OCI-LY7 (cell line): ENCODE data around the gene ATXN7L3. TPM values are rescaled to one million over a fixed set of nuclear protein-coding genes. Genes with fewer than 3 reads are reported as not detected.

Source experiments
- BruUV-seq: library from RNA; stranded (reverse); fragments of 400-500 nt; replicated peaks from 2 replicates; lab custom pipeline; 2021; lab: Mats Ljungman, UMichigan
- CTCF ChIA-PET: fragments of 300-600 bp; sonication (Branson Sonifier 250); formaldehyde crosslinking; loops from one replicate; lab custom pipeline; 2022; ENCODE audit warnings: antibody characterized with exemption; ENCODE audit not compliant: unreplicated experiment; lab: Charles Lee
- POLR2A ChIA-PET: fragments of 300-600 bp; sonication (Branson Sonifier 250); formaldehyde crosslinking; loops from one replicate; lab custom pipeline; 2022; ENCODE audit warnings: antibody characterized with exemption; lab: Charles Lee
- DNase-seq: peaks from one replicate; pipeline ENCODE4 v3.0.0-alpha.2; 2015; ENCODE audit warnings: low spot score
- H2AFZ ChIP-seq: fragments of 200-600 bp; sonication (generic), shearing (Covaris generic); 2 replicates; pipeline ENCODE4 v1.6.1; 2014; ENCODE audit warnings: mild to moderate bottlenecking, antibody characterized with exemption, low read length, moderate library complexity
- H3K27ac ChIP-seq: fragments of 200-600 bp; sonication (generic); 2 replicates; pipeline ENCODE4 v1.5.1; 2014; ENCODE audit warnings: mixed run types, low read depth, mild to moderate bottlenecking, moderate library complexity, low read length, inconsistent platforms; ENCODE audit not compliant: poor library complexity, severe bottlenecking
- H3K36me3 ChIP-seq: fragments of 200-600 bp; sonication (generic); 2 replicates; pipeline ENCODE4 v1.6.1; 2014; ENCODE audit warnings: mild to moderate bottlenecking, antibody characterized with exemption, low read length, moderate library complexity, mixed read lengths; ENCODE audit not compliant: insufficient read depth
- H3K4me1 ChIP-seq: fragments of 200-600 bp; sonication (generic); 2 replicates; pipeline ENCODE4 v1.5.1; 2014; ENCODE audit warnings: mild to moderate bottlenecking, low read length; ENCODE audit not compliant: insufficient read depth, poor library complexity, severe bottlenecking
- H3K4me2 ChIP-seq: fragments of 200-600 bp; sonication (generic); 2 replicates; pipeline ENCODE4 v1.6.1; 2014; ENCODE audit warnings: mild to moderate bottlenecking, low read length
- H3K4me3 ChIP-seq: fragments of 200-600 bp; sonication (generic); 2 replicates; pipeline ENCODE4 v1.5.1; 2014; ENCODE audit warnings: mild to moderate bottlenecking, low read depth, low read length; ENCODE audit not compliant: poor library complexity, severe bottlenecking
- H3K79me2 ChIP-seq: fragments of 200-600 bp; sonication (generic); 2 replicates; pipeline ENCODE4 v1.6.1; 2016; ENCODE audit warnings: low read depth, mild to moderate bottlenecking, low read length, moderate library complexity, mixed read lengths; ENCODE audit not compliant: insufficient read depth
- H3K9me2 ChIP-seq: fragments of 200-600 bp; sonication (generic); 2 replicates; pipeline ENCODE4 v1.6.1; 2016; ENCODE audit warnings: mild to moderate bottlenecking, low read length, mixed read lengths; ENCODE audit not compliant: insufficient read depth
- H3K9me3 ChIP-seq: fragments of 200-600 bp; sonication (generic); 2 replicates; pipeline ENCODE4 v1.6.1; 2014; ENCODE audit warnings: mild to moderate bottlenecking, mixed run types, low read length, mixed read lengths
- H4K20me1 ChIP-seq: fragments of 200-600 bp; sonication (generic); 2 replicates; pipeline ENCODE4 v1.6.1; 2014; ENCODE audit warnings: mild to moderate bottlenecking, antibody characterized with exemption, low read length, moderate library complexity, mixed read lengths; ENCODE audit not compliant: insufficient read depth
- EZH2phosphoT487 ChIP-seq: fragments of 200-600 bp; sonication (generic); IDR thresholded peaks from 2 replicates; pipeline ENCODE4 v1.6.1; 2018; ENCODE audit warnings: low read depth, borderline replicate concordance, mild to moderate bottlenecking, mixed run types, antibody characterized with exemption, low read length, moderate library complexity, mixed read lengths
- intact Hi-C: fragments of 100-400 bp; cut with micrococcal nuclease; formaldehyde crosslinking; loops from one replicate; pipeline ENCODE4 v1.10.0; 2022; ENCODE audit not compliant: unreplicated experiment
- total RNA-seq, 2 experiments: library from RNA; depleted of rRNA in 1 of 2; stranded (reverse); fragments of >200 nt in 1 of 2; shearing (Covaris generic) in 1 of 2; gene quantifications; 2 replicates each; pipeline ENCODE4 v1.2.3, GENCODE V29; 2014 to 2022
- TF ChIP-seq, protein P1 (sequence below): fragments of 200-600 bp; sonication (generic); conservative IDR thresholded peaks from 2 replicates; pipeline ENCODE4 v1.5.1; 2014; ENCODE audit warnings: mild to moderate bottlenecking, antibody characterized with exemption, low read length, moderate library complexity, mixed read lengths

The ATXN7L3 gene
- total RNA-seq, 2 experiments from 2014 or later, result 57.7 to 106 TPM

DNA sequence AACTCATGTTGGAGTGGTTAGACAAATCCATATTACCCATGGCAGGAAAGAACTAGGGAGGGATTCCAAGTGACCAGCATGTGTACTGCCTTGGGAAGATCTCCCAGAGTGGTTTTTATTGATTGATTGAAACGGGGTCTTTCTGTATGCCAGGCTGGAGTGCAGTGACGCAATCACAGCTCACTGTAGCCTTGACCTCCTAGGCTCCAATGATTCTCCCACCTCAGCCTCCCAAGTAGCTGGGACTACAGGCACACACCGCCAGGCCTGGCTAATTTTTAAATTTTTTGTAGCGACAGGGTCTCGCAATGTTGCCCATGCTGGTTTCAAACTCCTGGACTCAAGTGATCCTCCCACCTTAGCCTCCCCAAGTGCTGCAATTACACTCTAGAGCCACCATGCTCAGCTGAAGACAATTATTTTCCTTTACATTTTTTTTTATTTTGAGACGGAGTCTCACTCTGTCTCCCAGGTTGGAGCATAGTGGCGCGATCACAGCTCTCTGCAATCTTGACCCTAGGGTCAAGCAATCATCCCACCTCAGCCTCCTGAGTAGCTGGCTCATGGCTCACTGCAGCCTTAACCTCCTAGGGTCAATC is 15.4 kb downstream of the ATXN7L3 start:
- Histone ChIP-seq H3K9me3 (no peaks in the 10 kb centered on the region), H4K20me1 (peaks cover 18% of the 10 kb centered on the region), H3K9me2 (no peaks in the 10 kb centered on the region), H3K36me3 (peaks cover 34% of the 10 kb centered on the region), H3K79me2 (peaks cover 57% of the 10 kb centered on the region), H2AFZ (no peak overlapping the region), H3K4me2 (peak overlapping the region; percentile 96), H3K4me3 (peak overlapping the region; percentile 76), H3K27ac (no peak overlapping the region), H3K4me1 (peaks cover 26% of the 10 kb centered on the region)
- POLR2A ChIA-PET, result interaction anchor here (1.1 to 1.7 kb wide), 2 partner anchors 14 to 33 kb away, joined by 3 to 6 read pairs; no protein-coding TSS in a partner anchor
- DNase-seq, result no peak
- BruUV-seq, result no TSS peak
- CTCF ChIA-PET, result interaction anchor here (1.8 kb wide), 1 partner anchor 61 kb away, joined by 5 read pairs; the partner anchor contains the start of gene HDAC5
- intact Hi-C loops, result no loop called here
- no peak for TF ChIP-seq EZH2phosphoT487
- TF ChIP-seq, protein P1, sequence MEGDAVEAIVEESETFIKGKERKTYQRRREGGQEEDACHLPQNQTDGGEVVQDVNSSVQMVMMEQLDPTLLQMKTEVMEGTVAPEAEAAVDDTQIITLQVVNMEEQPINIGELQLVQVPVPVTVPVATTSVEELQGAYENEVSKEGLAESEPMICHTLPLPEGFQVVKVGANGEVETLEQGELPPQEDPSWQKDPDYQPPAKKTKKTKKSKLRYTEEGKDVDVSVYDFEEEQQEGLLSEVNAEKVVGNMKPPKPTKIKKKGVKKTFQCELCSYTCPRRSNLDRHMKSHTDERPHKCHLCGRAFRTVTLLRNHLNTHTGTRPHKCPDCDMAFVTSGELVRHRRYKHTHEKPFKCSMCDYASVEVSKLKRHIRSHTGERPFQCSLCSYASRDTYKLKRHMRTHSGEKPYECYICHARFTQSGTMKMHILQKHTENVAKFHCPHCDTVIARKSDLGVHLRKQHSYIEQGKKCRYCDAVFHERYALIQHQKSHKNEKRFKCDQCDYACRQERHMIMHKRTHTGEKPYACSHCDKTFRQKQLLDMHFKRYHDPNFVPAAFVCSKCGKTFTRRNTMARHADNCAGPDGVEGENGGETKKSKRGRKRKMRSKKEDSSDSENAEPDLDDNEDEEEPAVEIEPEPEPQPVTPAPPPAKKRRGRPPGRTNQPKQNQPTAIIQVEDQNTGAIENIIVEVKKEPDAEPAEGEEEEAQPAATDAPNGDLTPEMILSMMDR, result no peak

DNA sequence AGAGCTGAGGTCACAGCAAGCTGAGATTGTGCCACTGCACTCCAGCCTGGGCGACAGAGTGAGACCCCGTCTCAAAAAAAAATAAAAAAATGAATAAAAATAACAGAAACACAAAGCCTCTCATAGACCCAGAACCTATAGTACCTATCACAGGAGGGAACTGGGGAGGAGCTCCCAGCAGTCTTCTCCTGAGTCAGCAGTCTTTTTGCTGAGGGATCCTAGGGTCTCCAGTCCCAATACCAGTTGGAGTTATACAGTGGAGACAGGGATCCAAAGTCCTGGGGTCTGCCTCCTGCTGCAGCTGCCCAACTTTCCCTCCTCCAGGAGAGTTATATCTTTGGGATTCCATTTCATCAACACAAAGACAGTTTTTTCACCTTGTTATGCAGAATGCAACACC is 16.7 kb downstream of the ATXN7L3 start:
- peaks cover 18% of the 10 kb centered on the region for H4K20me1 ChIP-seq
- peaks cover 57% of the 10 kb centered on the region for H3K79me2 ChIP-seq
- H3K9me3 ChIP-seq, result no peaks in the 10 kb centered on the region
- POLR2A ChIA-PET, result no interaction called here
- intact Hi-C loops, result no loop called here
- H3K4me3 ChIP-seq, result no peak overlapping the region
- H3K9me2 ChIP-seq, result no peaks in the 10 kb centered on the region
- no peak overlapping the region for H3K4me2 ChIP-seq
- peaks cover 24% of the 10 kb centered on the region for H3K4me1 ChIP-seq
- no peak overlapping the region for H2AFZ ChIP-seq
- CTCF ChIA-PET, result no interaction called here
- no peak overlapping the region for H3K27ac ChIP-seq
- no peak for DNase-seq
- H3K36me3 ChIP-seq, result peaks cover 41% of the 10 kb centered on the region
- no TSS peak for BruUV-seq
- TF ChIP-seq EZH2phosphoT487, result no peak
- TF ChIP-seq, protein P1, result no peak

DNA sequence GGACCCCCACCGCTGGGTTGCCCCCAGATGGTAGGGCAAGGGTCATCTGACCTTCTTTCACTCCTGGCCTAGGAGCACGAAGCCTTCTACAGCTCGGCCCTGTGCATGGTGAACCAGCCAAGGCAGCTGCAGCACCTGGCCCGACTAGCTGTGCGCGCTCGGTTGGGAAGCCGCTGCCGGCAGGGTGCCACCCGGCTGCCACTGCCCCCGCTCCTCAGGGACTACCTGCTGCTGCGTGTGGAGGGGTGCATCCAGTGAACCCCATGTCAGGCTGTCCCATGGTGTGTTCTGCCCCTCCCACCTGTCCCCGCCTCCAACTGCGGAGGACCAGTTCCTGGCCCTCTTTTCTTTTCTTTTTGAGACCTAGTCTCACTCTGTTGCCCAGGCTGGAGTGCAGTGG is 21.6 kb downstream of the ATXN7L3 start:
- Histone ChIP-seq H3K9me3 (no peaks in the 10 kb centered on the region), H3K4me2 (no peak overlapping the region), H3K27ac (no peak overlapping the region), H3K36me3 (peaks cover 61% of the 10 kb centered on the region), H2AFZ (no peak overlapping the region), H3K4me3 (no peak overlapping the region), H3K79me2 (peaks cover 16% of the 10 kb centered on the region; the same call in 1 of the 2 replicates), H3K4me1 (no peaks in the 10 kb centered on the region), H4K20me1 (no peaks in the 10 kb centered on the region), H3K9me2 (no peaks in the 10 kb centered on the region)
- ChIA-PET POLR2A (no interaction called here), CTCF (no interaction called here)
- BruUV-seq, result no TSS peak
- DNase-seq, result no peak
- TF ChIP-seq, protein P1, result no peak
- no peak for TF ChIP-seq EZH2phosphoT487
- intact Hi-C loops, result no loop called here
